ENCODE results near the gene ITSN2. TPM values are rescaled to one million over a fixed set of nuclear protein-coding genes. Genes with fewer than 3 reads are reported as not detected.

Gene ITSN2
- polyA plus RNA-seq, 3 donors: 26.0 to 91.1 (median 40.4) TPM

GRCh38 chr2:24307961-24308360 lies 52.4 kb downstream of the ITSN2 start:
- Histone ChIP-seq H3K9ac (ENCODE audit: insufficient read depth, low read length, poor library complexity, severe bottlenecking) (no peak overlapping the region), H3K4me3 (replicated peaks in 1 of 3; ENCODE audit: low read depth in 2 of 3, low read length in 3 of 3) (no peak overlapping the region), H2AFZ (ENCODE audit: insufficient read depth, low read depth, low read length, poor library complexity, severe bottlenecking) (no peak overlapping the region), H3K4me1 (ENCODE audit: control insufficient read depth in 1 of 2, insufficient read depth in 2 of 2, low read length in 2 of 2) (peaks cover under 1 to 2% of the 10 kb centered on the region in 2 donors), H3K27ac (ENCODE audit: low read depth in 1 of 2, low read length in 2 of 2) (no peak overlapping the region), H3K36me3 (replicated peaks in 1 of 2; ENCODE audit: control insufficient read depth in 1 of 2, insufficient read depth in 2 of 2, low read length in 2 of 2) (peaks cover 83 to 95% of the 10 kb centered on the region in 2 donors), H3K27me3 (ENCODE audit: control insufficient read depth in 2 of 2, insufficient read depth in 2 of 2, low read length in 2 of 2) (no peaks in the 10 kb centered on the region), H3K9me3 (replicated peaks in 1 of 2; ENCODE audit: control insufficient read depth in 1 of 2, insufficient read depth in 1 of 2, low read length in 2 of 2) (no peaks in the 10 kb centered on the region), H3K79me2 (ENCODE audit: insufficient read depth, low read length) (no peaks in the 10 kb centered on the region), H4K20me1 (ENCODE audit: insufficient read depth, low read length) (peaks cover 28% of the 10 kb centered on the region), H3K4me2 (replicated peaks; ENCODE audit: extremely low read depth, low read length, poor library complexity, severe bottlenecking) (no peak overlapping the region)
- intact Hi-C loops (cut with micrococcal nuclease): no loop called here
- Mint-ChIP-seq H3K9me3 (no peaks in the 10 kb centered on the region), H3K27ac (peak overlapping the region in 1 of 7 donors; percentile 5), H3K4me1 (no peaks in the 10 kb centered on the region), H3K4me3 (no peak overlapping the region), H3K36me3 (peaks cover 66 to 85% of the 10 kb centered on the region in 2 donors), H3K27me3 (ENCODE audit: low read depth in 3 of 3) (no peaks in the 10 kb centered on the region)
- no peak for TF ChIP-seq CTCF (IDR thresholded peaks at IDR 0.05)
- no peak for DNase-seq
- WGBS (ENCODE audit: insufficient coverage): no CpG with 5 or more reads among the region's 2 CpGs

- WGBS (ENCODE audit: insufficient coverage): 83% methylated on average over 2 of the region's 3 CpGs
- Histone ChIP-seq H3K9me3 (replicated peaks in 1 of 2; ENCODE audit: control insufficient read depth in 1 of 2, insufficient read depth in 1 of 2, low read length in 2 of 2) (no peaks in the 10 kb centered on the region), H3K4me2 (replicated peaks; ENCODE audit: extremely low read depth, low read length, poor library complexity, severe bottlenecking) (no peak overlapping the region), H3K4me1 (ENCODE audit: control insufficient read depth in 1 of 2, insufficient read depth in 2 of 2, low read length in 2 of 2) (no peaks in the 10 kb centered on the region), H3K36me3 (replicated peaks in 1 of 2; ENCODE audit: control insufficient read depth in 1 of 2, insufficient read depth in 2 of 2, low read length in 2 of 2) (peaks cover 87 to 98% of the 10 kb centered on the region in 2 donors), H3K4me3 (replicated peaks in 1 of 3; ENCODE audit: low read depth in 2 of 3, low read length in 3 of 3) (no peak overlapping the region), H3K27ac (ENCODE audit: low read depth in 1 of 2, low read length in 2 of 2) (no peak overlapping the region), H3K9ac (ENCODE audit: insufficient read depth, low read length, poor library complexity, severe bottlenecking) (no peak overlapping the region), H3K27me3 (ENCODE audit: control insufficient read depth in 2 of 2, insufficient read depth in 2 of 2, low read length in 2 of 2) (no peaks in the 10 kb centered on the region), H2AFZ (ENCODE audit: insufficient read depth, low read depth, low read length, poor library complexity, severe bottlenecking) (no peak overlapping the region), H4K20me1 (ENCODE audit: insufficient read depth, low read length) (peaks cover 12% of the 10 kb centered on the region), H3K79me2 (ENCODE audit: insufficient read depth, low read length) (no peaks in the 10 kb centered on the region)
- no peak for DNase-seq
- no peaks in the 10 kb centered on the region for H3K27me3 Mint-ChIP-seq (ENCODE audit: low read depth in 3 of 3)
- no peak overlapping the region for H3K4me3 Mint-ChIP-seq
- H3K9me3 Mint-ChIP-seq: peaks cover 0 to 2% (median 0%) of the 10 kb centered on the region in 7 donors
- TF ChIP-seq CTCF (IDR thresholded peaks at IDR 0.05): no peak
- H3K36me3 Mint-ChIP-seq: peaks cover 67 to 84% of the 10 kb centered on the region in 2 donors
- no peaks in the 10 kb centered on the region for H3K4me1 Mint-ChIP-seq
- intact Hi-C loops (cut with micrococcal nuclease): no loop called here
- no peak overlapping the region for H3K27ac Mint-ChIP-seq
Observed at GRCh38 chr2:24304631-24305030, 55.7 kb downstream of the ITSN2 start.
